IMR-90 (cell line): ENCODE results near the gene TSSK2. TPM values are rescaled to one million over a fixed set of nuclear protein-coding genes. Genes with fewer than 3 reads are reported as not detected.
A peak's percentile ranks its signal among the peaks of the same experiment; 100 is the strongest.

Source experiments
- ATAC-seq: fragments of 200-7000 bp; cut with Tn5 transposase; 2 replicates; pipeline ENCODE4 v1.9.1; 2020; ENCODE audit warnings: low read depth, mild to moderate bottlenecking, moderate library complexity
- BruUV-seq: library from RNA; stranded (reverse); fragments of 400-500 nt; replicated peaks from 2 replicates; lab custom pipeline; 2021; lab: Mats Ljungman, UMichigan
- CTCF ChIA-PET: fragments of 300-600 bp; formaldehyde crosslinking; extraction: SDS; loops from one replicate; lab custom pipeline; 2021; ENCODE audit warnings: antibody characterized with exemption; lab: Yijun Ruan, JAX
- POLR2A ChIA-PET: fragments of 300-600 bp; sonication (Branson Sonifier 250); formaldehyde crosslinking; loops from one replicate; lab custom pipeline; 2022; ENCODE audit warnings: antibody characterized with exemption; ENCODE audit not compliant: unreplicated experiment; lab: Charles Lee
- DNase-seq: peaks from one replicate; pipeline ENCODE4 v3.0.0; 2013
- H2AFZ ChIP-seq: replicated peaks from 2 replicates; pipeline ENCODE3; 2013; ENCODE audit warnings: low read length, mild to moderate bottlenecking; ENCODE audit not compliant: poor library complexity
- H2AK5ac ChIP-seq: 2 replicates; pipeline ENCODE4 v1.6.1; 2013; ENCODE audit warnings: low read depth, low read length, inconsistent platforms
- H2AK9ac ChIP-seq: replicated peaks from 2 replicates; pipeline ENCODE3; 2013; ENCODE audit warnings: mild to moderate bottlenecking, low read depth, low read length, moderate library complexity; ENCODE audit not compliant: poor library complexity
- H2BK120ac ChIP-seq: 2 replicates; pipeline ENCODE4 v1.6.1; 2013; ENCODE audit warnings: low read depth, low read length, inconsistent platforms
- H2BK15ac ChIP-seq: 3 replicates; pipeline ENCODE4 v1.6.1; 2013; ENCODE audit warnings: low read depth, low read length, inconsistent platforms
- H2BK20ac ChIP-seq: 2 replicates; pipeline ENCODE4 v1.6.1; 2013; ENCODE audit warnings: low read depth, mild to moderate bottlenecking, inconsistent platforms, low read length, moderate library complexity
- H2BK5ac ChIP-seq: 2 replicates; pipeline ENCODE4 v1.6.1; 2013; ENCODE audit warnings: mild to moderate bottlenecking, low read depth, low read length, inconsistent platforms; ENCODE audit not compliant: poor library complexity, severe bottlenecking
- H3K14ac ChIP-seq: replicated peaks from 2 replicates; pipeline ENCODE4 v1.6.1; 2013; ENCODE audit warnings: low read depth, low read length, inconsistent platforms
- H3K18ac ChIP-seq: 2 replicates; pipeline ENCODE4 v1.6.1; 2013; ENCODE audit warnings: low read depth, low read length, control low read depth
- H3K23ac ChIP-seq: 2 replicates; pipeline ENCODE4 v1.6.1; 2013; ENCODE audit warnings: low read depth, low read length, inconsistent platforms
- H3K27ac ChIP-seq: 2 replicates; pipeline ENCODE4 v1.5.1; 2013; ENCODE audit warnings: mild to moderate bottlenecking, control low read depth, low read length; ENCODE audit not compliant: insufficient read depth
- H3K27me3 ChIP-seq: 2 replicates; pipeline ENCODE4 v1.6.1; 2013; ENCODE audit warnings: low read length; ENCODE audit not compliant: control insufficient read depth, insufficient read depth
- H3K36me3 ChIP-seq: 2 replicates; pipeline ENCODE4 v1.6.1; 2013; ENCODE audit warnings: low read length, mixed read lengths; ENCODE audit not compliant: control insufficient read depth, insufficient read depth
- H3K4ac ChIP-seq: 2 replicates; pipeline ENCODE4 v1.6.1; 2013; ENCODE audit warnings: low read depth, low read length, inconsistent platforms
- H3K4me1 ChIP-seq: 2 replicates; pipeline ENCODE4 v1.6.1; 2013; ENCODE audit warnings: low read length, mixed read lengths; ENCODE audit not compliant: control insufficient read depth, insufficient read depth
- H3K4me2 ChIP-seq: 2 replicates; pipeline ENCODE4 v1.6.1; 2013; ENCODE audit warnings: low read depth, mild to moderate bottlenecking, control low read depth, low read length, moderate library complexity
- H3K4me3 ChIP-seq: 2 replicates; pipeline ENCODE4 v1.5.1; 2013; ENCODE audit warnings: low read depth, mild to moderate bottlenecking, control low read depth, low read length, moderate library complexity; ENCODE audit not compliant: insufficient read depth
- H3K56ac ChIP-seq: 2 replicates; pipeline ENCODE4 v1.6.1; 2013; ENCODE audit warnings: low read length, inconsistent platforms; ENCODE audit not compliant: insufficient read depth; ENCODE audit errors: extremely low read depth
- H3K79me1 ChIP-seq, 2 experiments: 2 replicates each; pipeline ENCODE4 v1.6.1; 2013; ENCODE audit warnings: low read length in 2 of 2, inconsistent platforms in 1 of 2, low read depth in 1 of 2
- H3K9ac ChIP-seq: 2 replicates; pipeline ENCODE4 v1.6.1; 2013; ENCODE audit warnings: low read depth, low read length, control low read depth
- H3K9me1 ChIP-seq: 2 replicates; pipeline ENCODE4 v1.6.1; 2013; ENCODE audit warnings: low read length, inconsistent platforms; ENCODE audit not compliant: insufficient read depth
- H3K9me3 ChIP-seq: 2 replicates; pipeline ENCODE4 v1.6.1; 2013; ENCODE audit warnings: low read length; ENCODE audit not compliant: control insufficient read depth, insufficient read depth
- H4K20me1 ChIP-seq: 2 replicates; pipeline ENCODE4 v1.6.1; 2013; ENCODE audit warnings: low read length, inconsistent platforms; ENCODE audit not compliant: insufficient read depth
- H4K5ac ChIP-seq: 2 replicates; pipeline ENCODE4 v1.6.1; 2013; ENCODE audit warnings: mild to moderate bottlenecking, low read depth, low read length, control low read depth
- H4K8ac ChIP-seq, 2 experiments: 2 replicates each; pipeline ENCODE4 v1.6.1; 2013; ENCODE audit warnings: low read depth in 2 of 2, low read length in 2 of 2, control low read depth in 1 of 2, inconsistent platforms in 1 of 2
- H4K91ac ChIP-seq: 2 replicates; pipeline ENCODE4 v1.6.1; 2013; ENCODE audit warnings: low read depth, low read length, inconsistent platforms; ENCODE audit not compliant: insufficient read depth
- BHLHE40 ChIP-seq: fragments of 150-350 bp; IDR thresholded peaks from 2 replicates; pipeline ENCODE4 v1.6.1; 2016; ENCODE audit warnings: mild to moderate bottlenecking, low read depth, low read length
- CHD1 ChIP-seq: IDR thresholded peaks from 2 replicates; pipeline ENCODE4 v1.6.1; 2012; ENCODE audit warnings: low read depth, low read length, improper control_type of control experiment
- FOS ChIP-seq: fragments of 150-350 bp; IDR thresholded peaks from 2 replicates; pipeline ENCODE4 v1.6.1; 2016; ENCODE audit warnings: low read depth, low read length
- MAFK ChIP-seq: IDR thresholded peaks from 2 replicates; pipeline ENCODE4 v1.6.1; 2012; ENCODE audit warnings: low read depth, low read length, improper control_type of control experiment
- MAZ ChIP-seq: IDR thresholded peaks from 2 replicates; pipeline ENCODE4 v1.6.1; 2012; ENCODE audit warnings: low read depth, mild to moderate bottlenecking, low read length, improper control_type of control experiment, moderate library complexity, borderline replicate concordance
- NFE2L2 ChIP-seq: fragments of 150-350 bp; IDR thresholded peaks from 2 replicates; pipeline ENCODE4 v1.6.1; 2016; ENCODE audit warnings: low read depth, mild to moderate bottlenecking, low read length
- POLR2A ChIP-seq: IDR thresholded peaks from 2 replicates; pipeline ENCODE4 v1.6.1; 2012; ENCODE audit warnings: mild to moderate bottlenecking, low read depth, low read length
- RAD21 ChIP-seq: IDR thresholded peaks from 2 replicates; pipeline ENCODE4 v1.6.1; 2012; ENCODE audit warnings: low read length, improper control_type of control experiment
- RCOR1 ChIP-seq: IDR thresholded peaks from 2 replicates; pipeline ENCODE4 v1.6.1; 2012; ENCODE audit warnings: mild to moderate bottlenecking, low read length, improper control_type of control experiment; ENCODE audit not compliant: insufficient replicate concordance
- RFX5 ChIP-seq: IDR thresholded peaks from 2 replicates; pipeline ENCODE4 v1.8.0; 2012; ENCODE audit warnings: low read depth, mild to moderate bottlenecking, low read length, moderate library complexity
- WGBS, 2 experiments: methylation state at CpG; one replicate each; pipeline versions ENCODE4 v1.1.5 to v1.1.7; 2013; ENCODE audit warnings: missing lambda C conversion rate in 2 of 2; ENCODE audit not compliant: insufficient read length in 1 of 2; ENCODE audit errors: extremely low coverage in 2 of 2; 5-methylcytosine and 5-hydroxymethylcytosine counted together
- dilution Hi-C: fragments of 300-500 bp; cut with HindIII; formaldehyde crosslinking; loops from one replicate; pipeline ENCODE4 v1.14.3; 2018; ENCODE audit warnings: low sequenced_read_pairs; ENCODE audit not compliant: unreplicated experiment
- in situ Hi-C: fragments of 300-500 bp; cut with MboI; formaldehyde crosslinking; loops from 3 replicates; pipeline ENCODE4 v1.14.3; 2019; ENCODE audit warnings: low sequenced_read_pairs, inconsistent platforms, mixed read lengths
- intact Hi-C: fragments of 100-400 bp; cut with micrococcal nuclease; formaldehyde crosslinking; loops from 2 replicates; pipeline ENCODE4 v1.10.0; 2022
- polyA plus RNA-seq, 3 experiments: library from polyadenylated mRNA; depleted of rRNA; stranded (reverse); fragments of >200 nt; gene quantifications; 2 replicates each; pipeline ENCODE4 v1.2.3, GENCODE V29; 2012; ENCODE audit warnings: low replicate concordance in 1 of 3
- total RNA-seq: library from RNA; depleted of rRNA; stranded (reverse); fragments of >200 nt; gene quantifications from 2 replicates; pipeline ENCODE4 v1.2.3, GENCODE V29; 2012
- TF ChIP-seq, protein P1 (sequence below): fragments of 150-350 bp; IDR thresholded peaks from 2 replicates; pipeline ENCODE4 v1.6.1; 2016; ENCODE audit warnings: low read depth, mild to moderate bottlenecking, low read length, moderate library complexity, borderline replicate concordance
- TF ChIP-seq, protein P2 (sequence below): conservative IDR thresholded peaks from 2 replicates; pipeline ENCODE4 v1.5.1; 2012; ENCODE audit warnings: mild to moderate bottlenecking, low read depth, low read length, improper control_type of control experiment
- TF ChIP-seq, protein P3 (sequence below): fragments of 150-350 bp; IDR thresholded peaks from 2 replicates; pipeline ENCODE4 v1.6.1; 2017; ENCODE audit warnings: mild to moderate bottlenecking, antibody characterized with exemption, low read length, low read depth

Gene TSSK2
- total and polyA plus RNA-seq, 2 of the 4 experiments (the other 2 are of a cell fraction): not detected

DNA sequence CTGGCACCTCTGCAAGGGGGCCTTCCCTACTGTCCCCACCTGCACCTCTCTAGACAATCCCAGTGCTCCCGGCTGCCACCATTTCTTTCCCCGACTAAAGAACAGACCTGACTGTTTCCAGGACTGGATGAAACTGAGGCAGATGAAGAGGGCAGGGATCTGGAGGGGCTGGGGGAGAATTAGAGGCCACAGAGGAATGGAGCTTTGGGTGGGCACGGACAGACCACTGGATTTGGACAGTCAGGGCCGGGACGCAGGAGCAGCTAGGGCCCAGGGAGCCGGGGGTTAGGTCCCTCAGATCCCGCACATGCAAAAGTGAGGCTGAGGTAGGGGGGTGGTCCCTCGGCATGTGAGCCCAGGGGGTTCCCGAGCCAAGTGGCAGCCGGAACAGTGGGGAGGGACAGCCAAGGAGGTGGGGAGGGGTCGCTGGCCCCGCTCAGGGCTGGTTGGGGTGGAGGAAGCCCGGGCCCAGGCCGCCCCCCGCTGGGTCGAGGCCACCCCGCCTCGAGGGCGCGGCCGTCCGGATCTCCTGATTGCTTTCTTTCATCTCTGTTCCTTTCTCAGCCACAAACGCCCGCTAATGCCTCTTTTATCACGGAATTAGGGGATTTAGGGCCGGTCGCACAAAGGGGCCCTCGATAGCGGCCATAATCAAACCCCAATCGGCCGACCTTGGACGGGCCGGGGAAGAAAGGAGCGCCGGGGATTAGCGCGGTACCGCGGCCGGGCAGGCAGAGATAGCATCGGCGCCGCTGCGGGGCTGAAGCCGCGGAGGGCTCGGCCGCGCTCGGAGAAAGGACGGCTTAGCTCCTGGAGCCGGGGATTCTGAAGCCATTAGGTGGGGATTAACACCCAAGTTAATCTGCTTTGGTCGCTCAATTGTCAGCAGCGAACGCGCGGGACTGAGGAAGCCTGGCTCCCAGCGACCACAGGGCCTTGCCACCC lies 38.2 kb downstream of the TSSK2 start:
- H2AK9ac ChIP-seq: peak overlapping the region; percentile 42
- no peaks in the 10 kb centered on the region for H3K36me3 ChIP-seq
- peaks cover 12 to 38% of the 10 kb centered on the region in 2 experiments for H3K79me1 ChIP-seq
- POLR2A ChIA-PET: no interaction called here
- no peak overlapping the region; the same call in 1 of the 2 replicates for H4K5ac ChIP-seq
- H3K4me1 ChIP-seq: peaks cover 19% of the 10 kb centered on the region
- BruUV-seq: no TSS peak
- no peak overlapping the region for H2BK120ac ChIP-seq
- no peak overlapping the region for H2BK15ac ChIP-seq
- peaks cover 16% of the 10 kb centered on the region for H3K9me1 ChIP-seq
- H3K27me3 ChIP-seq: peaks cover 33% of the 10 kb centered on the region
- 13% methylated on average over 10 of the region's 58 CpGs; no CpG with 5 or more reads in 1 of the 2 experiments for WGBS, 2 experiments
- no peak overlapping the region for H3K14ac ChIP-seq
- no peak overlapping the region for H2AK5ac ChIP-seq
- no peak overlapping the region for H2BK5ac ChIP-seq
- CTCF ChIA-PET: no interaction called here
- no peak overlapping the region for H3K4ac ChIP-seq
- no peaks in the 10 kb centered on the region; the same call in 1 of the 2 replicates for H4K20me1 ChIP-seq
- H3K4me2 ChIP-seq: peak overlapping the region; percentile 72
- H3K9ac ChIP-seq: no peak overlapping the region
- H3K18ac ChIP-seq: no peak overlapping the region
- H4K91ac ChIP-seq: no peak overlapping the region
- no peak overlapping the region for H3K23ac ChIP-seq
- intact Hi-C loops (no loop called here), in situ Hi-C loops (no loop called here), dilution Hi-C loops (no loop called here)
- peak overlapping the region; percentile 82 for H2AFZ ChIP-seq
- ATAC-seq (no peak), DNase-seq (no peak)
- no peak overlapping the region for H3K27ac ChIP-seq
- peak overlapping the region in 1 of 2 experiments; percentile 60; a peak in 1 of 4 replicates for H4K8ac ChIP-seq
- TF ChIP-seq POLR2A (no peak), MAZ (no peak), RFX5 (no peak), RCOR1 (no peak), NFE2L2 (no peak), CHD1 (no peak), RAD21 (no peak), MAFK (no peak), FOS (no peak), BHLHE40 (no peak)
- TF ChIP-seq, protein P1, sequence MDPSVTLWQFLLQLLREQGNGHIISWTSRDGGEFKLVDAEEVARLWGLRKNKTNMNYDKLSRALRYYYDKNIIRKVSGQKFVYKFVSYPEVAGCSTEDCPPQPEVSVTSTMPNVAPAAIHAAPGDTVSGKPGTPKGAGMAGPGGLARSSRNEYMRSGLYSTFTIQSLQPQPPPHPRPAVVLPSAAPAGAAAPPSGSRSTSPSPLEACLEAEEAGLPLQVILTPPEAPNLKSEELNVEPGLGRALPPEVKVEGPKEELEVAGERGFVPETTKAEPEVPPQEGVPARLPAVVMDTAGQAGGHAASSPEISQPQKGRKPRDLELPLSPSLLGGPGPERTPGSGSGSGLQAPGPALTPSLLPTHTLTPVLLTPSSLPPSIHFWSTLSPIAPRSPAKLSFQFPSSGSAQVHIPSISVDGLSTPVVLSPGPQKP: no peak
- TF ChIP-seq, protein P2, sequence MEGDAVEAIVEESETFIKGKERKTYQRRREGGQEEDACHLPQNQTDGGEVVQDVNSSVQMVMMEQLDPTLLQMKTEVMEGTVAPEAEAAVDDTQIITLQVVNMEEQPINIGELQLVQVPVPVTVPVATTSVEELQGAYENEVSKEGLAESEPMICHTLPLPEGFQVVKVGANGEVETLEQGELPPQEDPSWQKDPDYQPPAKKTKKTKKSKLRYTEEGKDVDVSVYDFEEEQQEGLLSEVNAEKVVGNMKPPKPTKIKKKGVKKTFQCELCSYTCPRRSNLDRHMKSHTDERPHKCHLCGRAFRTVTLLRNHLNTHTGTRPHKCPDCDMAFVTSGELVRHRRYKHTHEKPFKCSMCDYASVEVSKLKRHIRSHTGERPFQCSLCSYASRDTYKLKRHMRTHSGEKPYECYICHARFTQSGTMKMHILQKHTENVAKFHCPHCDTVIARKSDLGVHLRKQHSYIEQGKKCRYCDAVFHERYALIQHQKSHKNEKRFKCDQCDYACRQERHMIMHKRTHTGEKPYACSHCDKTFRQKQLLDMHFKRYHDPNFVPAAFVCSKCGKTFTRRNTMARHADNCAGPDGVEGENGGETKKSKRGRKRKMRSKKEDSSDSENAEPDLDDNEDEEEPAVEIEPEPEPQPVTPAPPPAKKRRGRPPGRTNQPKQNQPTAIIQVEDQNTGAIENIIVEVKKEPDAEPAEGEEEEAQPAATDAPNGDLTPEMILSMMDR: no peak
- TF ChIP-seq, protein P3, sequence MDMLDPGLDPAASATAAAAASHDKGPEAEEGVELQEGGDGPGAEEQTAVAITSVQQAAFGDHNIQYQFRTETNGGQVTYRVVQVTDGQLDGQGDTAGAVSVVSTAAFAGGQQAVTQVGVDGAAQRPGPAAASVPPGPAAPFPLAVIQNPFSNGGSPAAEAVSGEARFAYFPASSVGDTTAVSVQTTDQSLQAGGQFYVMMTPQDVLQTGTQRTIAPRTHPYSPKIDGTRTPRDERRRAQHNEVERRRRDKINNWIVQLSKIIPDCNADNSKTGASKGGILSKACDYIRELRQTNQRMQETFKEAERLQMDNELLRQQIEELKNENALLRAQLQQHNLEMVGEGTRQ: no peak
- no peak overlapping the region for H3K56ac ChIP-seq
- H3K9me3 ChIP-seq: no peaks in the 10 kb centered on the region
- H3K4me3 ChIP-seq: peak overlapping the region; percentile 40
- H2BK20ac ChIP-seq: no peak overlapping the region
